PC-3 (cell line): ENCODE data around the gene LRFN4.

ENCODE experiments used
- CTCF ChIP-seq: fragments of 300-600 bp; sonication (generic); conservative IDR thresholded peaks from 2 replicates; pipeline ENCODE4 v1.5.1; 2017; ENCODE audit warnings: antibody characterized with exemption, low read depth, mild to moderate bottlenecking, low read length
- EZH2 ChIP-seq: fragments of 300-600 bp; sonication (generic); IDR thresholded peaks from one replicate; pipeline ENCODE4 v1.6.1; 2017; ENCODE audit warnings: antibody characterized with exemption, mild to moderate bottlenecking, low read length; ENCODE audit not compliant: unreplicated experiment
- EZH2phosphoT487 ChIP-seq: fragments of 300-600 bp; sonication (generic); IDR thresholded peaks from 2 replicates; pipeline ENCODE4 v1.6.1; 2018; ENCODE audit warnings: mild to moderate bottlenecking, antibody characterized with exemption, low read length, borderline replicate concordance

DNA sequence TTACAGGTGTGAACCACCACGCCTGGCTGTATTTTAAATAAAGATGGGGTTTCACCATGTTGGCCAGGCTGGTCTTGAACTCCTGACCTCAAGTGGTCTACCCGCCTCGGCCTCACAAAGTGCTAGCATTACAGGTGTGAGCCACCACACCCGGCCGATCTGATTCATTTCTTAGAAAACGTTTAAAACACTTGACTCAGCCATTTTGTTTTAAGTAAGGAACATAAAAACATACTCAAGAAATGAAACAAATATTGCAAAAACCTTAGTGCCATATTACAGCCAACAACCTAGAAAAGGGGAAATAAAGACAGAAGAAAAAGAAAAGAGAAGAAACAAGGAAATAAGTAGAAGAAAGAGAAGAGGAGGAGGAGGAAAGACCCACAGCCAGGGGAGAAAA lies 17.4 kb downstream of the LRFN4 start:
- TF ChIP-seq CTCF (no peak), EZH2 (no peak), EZH2phosphoT487 (no peak)
